Posterior vena cava (tissue), 2 donors: ENCODE measurements around the gene FOXN1. TPM values are rescaled to one million over a fixed set of nuclear protein-coding genes. Genes with fewer than 3 reads are reported as not detected.

ENCODE experiments used
- DNase-seq: peaks from one replicate; pipeline ENCODE4 v3.0.0-alpha.2; 2020; ENCODE audit warnings: low spot score
- intact Hi-C, 2 donors: fragments of 100-400 bp; cut with DNase I; formaldehyde crosslinking; loops; one replicate each; pipeline versions ENCODE4 v1.14.1 to v1.14.2; 2022 to 2023
- total RNA-seq, 2 donors: library from RNA; stranded (reverse); fragmentation: NEBNext Ultra II Directional; extraction: Animal tissue kit (Norgen Biotek cat#: 25700); gene quantifications; one replicate each; pipeline ENCODE4 v1.2.1, GENCODE V29; 2021
- donor health status: DM: yes; HTN: yes; CAD: no.
- donor health status: DM: yes; HTN: yes; CAD: no.

FOXN1 gene
- total RNA-seq, 2 donors from 2014 or later: not detected

- intact Hi-C loops: loop anchor here in 1 of 2 donors (5.0 kb wide), 1 partner anchor 39 kb away; no protein-coding TSS in a partner anchor
- no peak for DNase-seq
Measured at GRCh38 chr17:28536532-28537218, 30.5 kb downstream of the FOXN1 start.

- intact Hi-C loops: loop anchor here in 1 of 2 donors (5.0 kb wide), 1 partner anchor 40 kb away; no protein-coding TSS in a partner anchor
- no peak for DNase-seq
Measured at GRCh38 chr17:28537219-28537610, 31.1 kb downstream of the FOXN1 start.

DNA sequence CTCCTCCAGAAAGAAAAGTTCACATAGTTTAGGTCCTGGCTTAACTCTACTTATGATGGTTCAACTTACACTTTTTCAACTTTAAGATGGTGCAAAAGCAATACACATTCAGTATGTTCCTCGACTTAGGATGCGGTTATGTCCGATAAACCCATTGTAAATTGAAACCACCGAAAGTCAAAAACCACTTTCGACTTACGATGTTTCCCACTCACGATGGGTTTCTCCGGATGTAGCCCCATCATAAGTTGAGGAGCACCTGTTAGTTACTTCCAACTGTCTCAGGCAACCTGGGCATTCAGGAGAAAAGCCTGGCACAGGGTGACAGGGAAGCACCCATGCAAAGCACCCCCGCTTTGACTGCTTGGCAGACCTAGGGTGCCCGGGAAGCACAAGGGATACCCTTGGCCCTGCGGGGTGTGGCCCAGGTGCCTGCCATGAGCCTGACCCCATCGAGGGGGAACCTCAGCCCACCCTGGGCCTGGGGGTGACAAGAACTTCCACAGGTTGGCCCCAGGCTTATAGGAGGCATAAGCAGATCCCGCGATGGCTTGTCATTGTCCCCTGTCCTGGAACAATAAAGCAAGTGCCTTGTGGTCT is 32.2 kb downstream of the FOXN1 start:
- intact Hi-C loops: loop anchor here in 1 of 2 donors (5.0 kb wide), 1 partner anchor 41 kb away; no protein-coding TSS in a partner anchor
- DNase-seq: no peak

GRCh38 chr17:28540231-28540630 is 34.1 kb downstream of the FOXN1 start:
- intact Hi-C loops: no loop called here
- DNase-seq: no peak

DNA sequence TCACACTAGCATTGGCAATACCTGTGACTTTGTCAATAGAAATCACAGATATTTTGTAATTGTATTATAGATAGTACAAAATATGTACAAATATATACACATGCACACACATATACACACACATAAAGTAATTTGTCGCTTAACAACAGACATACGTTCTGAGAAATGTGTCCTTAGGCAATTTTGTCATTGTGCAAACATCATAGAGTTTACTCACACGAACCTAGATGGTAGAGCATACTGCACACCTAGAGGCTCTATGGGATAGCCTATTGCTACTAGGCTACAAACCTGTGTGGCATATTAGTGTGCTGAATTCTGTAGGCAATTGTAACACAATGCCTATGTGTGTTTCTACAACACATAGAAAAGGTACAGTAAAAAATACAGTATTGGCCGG is 35.3 kb downstream of the FOXN1 start:
- DNase-seq: no peak
- intact Hi-C loops: no loop called here

DNA sequence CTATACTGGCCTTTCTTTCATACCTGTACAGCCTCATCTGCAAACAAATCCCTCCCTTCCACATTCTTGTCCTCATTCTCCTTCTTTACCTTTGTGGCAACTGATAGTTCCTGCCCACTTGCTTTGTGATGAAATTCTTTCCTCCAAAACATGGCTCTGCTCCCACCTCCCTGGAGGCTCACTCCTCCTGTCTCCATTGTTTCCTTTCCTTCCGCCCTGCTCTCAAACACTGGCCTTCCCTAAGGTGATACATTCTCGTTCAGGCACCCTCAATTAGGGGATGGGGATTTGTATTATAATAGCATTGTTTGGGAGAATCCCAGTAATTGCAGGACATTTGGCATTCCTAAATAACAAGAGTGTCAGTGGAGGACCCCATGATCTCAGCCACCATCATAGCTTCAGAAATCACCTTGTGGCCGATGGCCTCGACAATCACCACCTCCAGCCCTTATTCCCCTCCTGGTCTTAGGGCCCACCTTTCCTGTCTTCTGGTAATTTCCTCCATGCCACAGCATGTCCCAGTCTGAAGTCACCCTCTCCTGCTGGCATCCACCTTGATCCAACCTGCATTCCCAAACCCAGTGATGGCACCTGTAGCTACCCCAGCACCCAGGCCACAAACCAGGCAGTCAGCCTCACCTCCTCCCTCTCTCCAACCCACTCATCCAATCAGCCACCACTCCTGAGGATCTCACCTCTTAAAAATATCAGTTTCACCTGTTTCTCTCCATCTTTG is 38.4 kb downstream of the FOXN1 start:
- peak; percentile 55 for DNase-seq
- intact Hi-C loops: no loop called here

DNA sequence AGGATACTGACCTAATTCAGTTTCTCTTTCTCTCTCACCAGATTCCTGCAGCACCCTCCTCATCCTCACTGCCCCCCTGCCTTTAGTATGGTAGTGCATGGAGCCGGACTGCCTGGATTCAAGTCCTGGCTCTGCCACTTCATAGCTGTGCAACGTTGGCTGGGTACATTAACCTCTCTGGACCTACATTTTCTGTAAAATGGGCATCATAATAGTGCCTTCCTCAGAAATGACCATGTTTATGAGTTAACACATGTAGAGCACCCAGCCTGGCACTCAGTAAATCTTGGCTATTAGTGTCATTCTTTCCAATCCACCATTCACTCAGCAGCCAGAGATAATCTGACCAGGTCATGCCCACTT is 39.0 kb downstream of the FOXN1 start:
- DNase-seq: peak; percentile 18
- intact Hi-C loops: no loop called here

- DNase-seq: peak; percentile 52
- intact Hi-C loops: no loop called here
Measured at GRCh38 chr17:28545787-28546415, 39.8 kb downstream of the FOXN1 start.

DNA sequence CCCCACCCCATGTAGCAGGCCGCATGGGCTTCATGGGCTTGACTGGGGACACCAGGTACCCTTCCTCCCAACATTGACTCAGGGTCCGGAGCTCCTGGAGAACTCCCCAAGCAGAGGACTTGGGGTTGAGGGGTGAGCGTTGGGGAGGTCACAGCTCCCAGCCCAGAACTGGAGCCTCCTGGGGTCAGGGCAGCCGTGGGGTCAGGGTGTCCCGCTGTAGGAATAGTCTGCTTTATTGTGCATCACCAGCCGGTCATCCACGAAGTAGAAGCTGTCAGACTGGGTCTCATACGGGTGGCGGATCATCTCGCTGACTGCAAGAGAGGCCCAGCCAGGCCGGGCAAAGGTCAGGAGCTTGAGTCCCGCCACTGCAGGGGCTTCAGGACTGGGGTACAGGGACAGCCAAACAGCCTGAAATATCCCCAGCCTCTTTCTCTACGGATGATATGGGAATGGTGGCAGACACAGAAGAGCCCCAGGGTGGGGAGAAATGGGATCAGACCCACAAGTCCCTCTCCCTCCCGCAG is 41.0 kb downstream of the FOXN1 start:
- peak; percentile 51 for DNase-seq

DNA sequence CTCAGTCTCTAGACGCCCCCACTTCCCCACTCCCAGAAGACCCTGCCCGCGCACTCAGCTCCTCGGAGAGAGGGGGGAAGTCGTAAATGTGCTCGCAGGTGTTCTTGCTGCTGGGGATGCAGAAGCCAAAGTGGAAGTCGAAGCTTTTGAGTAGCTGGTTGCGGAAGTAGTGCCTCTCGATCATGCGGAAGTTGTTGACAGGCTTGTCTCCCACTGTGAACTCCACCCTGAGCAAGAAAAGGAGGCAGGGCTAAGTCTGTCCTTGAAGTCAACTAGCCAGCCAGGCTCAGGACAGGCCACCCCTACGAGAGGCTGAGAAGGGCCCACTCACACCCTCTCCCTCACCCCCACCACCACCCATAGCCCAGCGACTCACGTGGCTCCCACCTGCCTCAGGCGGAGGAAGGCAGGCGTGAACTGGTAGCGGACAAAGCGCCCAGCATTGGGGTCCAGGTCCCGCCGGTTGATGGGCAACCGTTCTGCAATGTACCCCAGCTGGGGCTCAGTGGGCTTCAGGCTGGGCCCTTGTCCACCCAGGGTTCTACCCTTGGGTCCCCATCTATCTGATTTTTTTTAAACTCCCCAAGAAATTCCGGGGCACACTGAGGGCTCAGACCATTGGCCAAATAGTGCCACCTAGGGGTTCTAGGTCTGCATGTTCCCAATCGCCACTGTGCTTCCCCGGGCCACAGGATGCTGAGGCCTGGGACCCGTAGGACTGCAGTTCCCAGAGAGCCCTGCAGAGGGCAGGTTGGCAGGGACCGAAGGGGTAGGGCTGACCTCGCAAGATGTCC is 41.7 kb downstream of the FOXN1 start:
- peak; percentile 92 for DNase-seq
- intact Hi-C loops: no loop called here

More for the DNA sequence above, 41.0 kb downstream of the FOXN1 start:
- intact Hi-C loops: no loop called here

DNA sequence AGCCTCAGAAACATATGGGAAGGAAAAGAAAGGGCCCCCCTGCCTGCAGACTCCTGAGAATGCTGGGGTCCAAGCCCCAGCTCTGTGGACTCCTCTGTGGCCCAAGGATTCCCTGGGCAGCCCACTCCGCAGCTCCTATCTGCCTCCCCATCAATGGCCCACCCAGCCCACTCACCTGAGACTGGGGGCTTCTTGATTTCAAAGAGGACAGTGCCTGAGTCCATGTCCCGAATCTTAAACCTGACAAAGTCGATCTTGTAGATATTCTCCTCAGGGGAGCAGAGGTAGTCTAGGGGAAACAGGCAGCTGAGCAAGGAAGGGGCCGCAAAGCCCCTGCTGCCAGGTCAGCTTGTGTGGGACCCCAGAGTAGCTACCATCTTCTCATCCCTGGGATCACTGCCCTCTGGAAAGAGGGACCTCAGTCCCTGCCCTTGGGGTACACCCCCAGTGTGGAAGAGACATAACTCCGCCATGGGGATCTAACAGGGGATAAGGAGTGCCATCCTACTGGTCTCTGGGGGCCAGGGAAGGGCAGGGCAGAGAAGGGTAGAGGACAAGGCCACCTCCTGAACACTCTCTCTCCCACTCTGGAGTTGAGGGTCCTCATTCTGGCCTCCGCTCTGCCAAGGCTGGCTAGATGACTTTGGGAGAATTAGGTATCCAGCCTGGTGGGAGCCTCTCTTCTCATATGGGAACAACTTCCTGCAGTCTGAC is 42.4 kb downstream of the FOXN1 start:
- intact Hi-C loops: no loop called here
- DNase-seq: peak; percentile 54

GRCh38 chr17:28549236-28550132 is 43.3 kb downstream of the FOXN1 start:
- DNase-seq: peak; percentile 80

DNA sequence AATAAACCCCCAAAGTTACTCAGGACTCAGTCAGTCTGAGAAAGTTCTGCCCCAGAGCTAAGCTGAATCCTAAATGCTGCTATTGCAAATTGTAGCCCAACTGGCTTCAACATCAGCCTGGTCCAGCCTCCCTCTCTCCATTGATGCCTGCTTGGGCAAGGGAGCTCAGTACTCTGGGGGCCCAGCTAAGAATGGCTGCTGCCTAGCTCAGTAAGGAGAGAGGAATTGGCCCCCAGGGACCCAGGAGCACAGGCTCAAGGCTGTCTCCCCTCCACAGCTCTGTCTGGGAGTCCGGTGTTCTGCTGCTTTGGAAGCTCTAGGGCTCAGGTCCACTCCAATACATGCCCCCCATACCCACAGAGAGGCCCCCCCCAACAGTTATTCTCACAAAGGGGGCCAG is 44.7 kb downstream of the FOXN1 start:
- intact Hi-C loops: no loop called here
- DNase-seq: peak; percentile 62

More at GRCh38 chr17:28549236-28550132, 43.3 kb downstream of the FOXN1 start:
- intact Hi-C loops: no loop called here

- intact Hi-C loops: no loop called here
- DNase-seq: peak; percentile 66
Measured at GRCh38 chr17:28551421-28552175, 45.5 kb downstream of the FOXN1 start.

DNA sequence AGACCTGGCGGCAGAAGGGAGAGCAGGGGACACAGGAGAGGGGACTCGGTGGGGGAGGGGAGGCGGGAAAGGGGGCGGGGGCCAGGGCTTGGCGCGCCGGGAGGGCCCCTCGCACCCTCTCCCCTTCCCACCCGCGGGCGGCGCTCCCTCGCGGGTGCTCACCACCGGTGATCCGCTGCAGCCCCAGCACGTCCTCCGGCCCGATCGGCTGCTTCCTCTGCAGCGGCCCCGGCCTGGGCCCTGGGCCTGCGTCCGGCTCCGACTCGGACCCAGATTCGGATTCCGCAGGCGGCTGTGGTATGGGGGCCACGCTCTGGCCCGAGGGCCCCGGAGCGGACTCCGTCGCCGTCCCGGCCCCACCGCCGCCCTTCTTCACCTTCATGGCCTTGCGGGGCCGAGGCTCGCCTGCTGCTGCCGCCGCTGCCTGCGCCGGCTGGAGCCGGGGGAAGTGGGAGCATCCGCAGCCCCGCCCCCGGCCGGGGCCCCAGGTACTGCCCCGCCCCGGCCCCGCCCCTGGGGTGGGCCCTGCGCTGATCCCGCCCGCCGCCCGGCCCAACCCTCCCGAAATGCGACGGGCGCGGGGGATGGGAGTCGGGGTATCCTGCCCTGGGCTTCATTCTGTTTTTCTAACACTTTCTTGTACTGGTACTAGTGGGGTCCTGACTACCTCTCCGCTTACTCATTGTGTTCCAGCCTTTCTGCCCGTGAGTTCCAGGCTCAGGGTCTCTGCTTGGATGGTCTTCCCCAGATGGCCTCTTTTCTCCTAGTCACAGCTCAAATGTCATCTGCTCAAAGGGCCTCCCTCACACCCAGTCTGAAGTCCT is 46.2 kb downstream of the FOXN1 start, which contains the start of gene UNC119:
TSS of gene UNC119 (minus strand) at position 449 of the 824 bp plus-strand sequence. CDS start at position 382, 67 bp downstream.
- intact Hi-C loops: no loop called here
- peak; percentile 91 for DNase-seq
